ENCODE data around the gene GRIA4. TPM values are rescaled to one million over a fixed set of nuclear protein-coding genes. Genes with fewer than 3 reads are reported as not detected.

Gene GRIA4
- total RNA-seq, 3 donors from 2014 or later (not counting 1 experiment from before 2014, with no cell fraction given), result not detected

DNA sequence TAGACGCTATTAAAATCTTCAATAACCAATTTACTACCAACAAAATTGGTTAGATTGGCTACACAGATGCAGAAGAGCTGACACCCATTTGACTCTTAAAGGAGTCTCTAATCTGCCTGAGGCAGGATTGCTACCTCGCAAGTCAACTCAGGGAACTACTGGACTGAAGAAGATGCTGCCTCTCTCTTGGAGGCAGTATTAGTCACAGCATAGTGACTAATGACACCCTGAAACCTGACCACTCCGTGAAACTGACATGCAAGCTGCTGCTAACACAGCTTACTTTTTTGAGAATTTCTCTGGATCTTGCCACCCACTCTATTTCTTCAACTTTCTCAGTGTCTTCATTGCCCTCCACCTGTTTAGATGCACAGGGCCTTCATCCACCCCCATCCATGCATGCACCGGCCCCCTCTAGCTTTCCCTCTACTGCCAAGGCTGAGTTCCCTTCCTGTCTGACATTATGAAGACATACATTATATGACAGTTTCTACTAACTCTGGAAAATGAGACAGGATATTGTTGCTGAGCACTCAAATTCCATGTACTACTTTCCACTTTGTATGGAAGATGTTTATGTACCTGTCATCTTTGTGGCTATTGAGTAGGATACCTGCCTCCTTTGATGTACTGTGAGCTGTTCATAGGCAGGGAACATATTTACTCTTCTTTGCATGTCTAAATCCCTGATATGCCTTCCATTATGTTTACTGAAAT, 229.0 kb downstream of the GRIA4 start:
- ATAC-seq (no peak), DNase-seq (no peak)
- Mint-ChIP-seq H3K27me3 (ENCODE audit: low read depth in 2 of 2) (no peaks in the 10 kb centered on the region), H3K4me3 (no peak overlapping the region), H3K4me1 (no peaks in the 10 kb centered on the region), H3K9me3 (peaks cover 5 to 10% of the 10 kb centered on the region in 2 donors), H3K36me3 (no peaks in the 10 kb centered on the region), H3K27ac (no peak overlapping the region)
- H3K27ac ChIP-seq (ENCODE audit: low read length), result no peak overlapping the region
- no peak overlapping the region for H3K4me3 ChIP-seq (ENCODE audit: low read length)
- no peaks in the 10 kb centered on the region for H3K4me1 ChIP-seq (ENCODE audit: control insufficient read depth, insufficient read depth, low read length)
- TF ChIP-seq, protein P1, sequence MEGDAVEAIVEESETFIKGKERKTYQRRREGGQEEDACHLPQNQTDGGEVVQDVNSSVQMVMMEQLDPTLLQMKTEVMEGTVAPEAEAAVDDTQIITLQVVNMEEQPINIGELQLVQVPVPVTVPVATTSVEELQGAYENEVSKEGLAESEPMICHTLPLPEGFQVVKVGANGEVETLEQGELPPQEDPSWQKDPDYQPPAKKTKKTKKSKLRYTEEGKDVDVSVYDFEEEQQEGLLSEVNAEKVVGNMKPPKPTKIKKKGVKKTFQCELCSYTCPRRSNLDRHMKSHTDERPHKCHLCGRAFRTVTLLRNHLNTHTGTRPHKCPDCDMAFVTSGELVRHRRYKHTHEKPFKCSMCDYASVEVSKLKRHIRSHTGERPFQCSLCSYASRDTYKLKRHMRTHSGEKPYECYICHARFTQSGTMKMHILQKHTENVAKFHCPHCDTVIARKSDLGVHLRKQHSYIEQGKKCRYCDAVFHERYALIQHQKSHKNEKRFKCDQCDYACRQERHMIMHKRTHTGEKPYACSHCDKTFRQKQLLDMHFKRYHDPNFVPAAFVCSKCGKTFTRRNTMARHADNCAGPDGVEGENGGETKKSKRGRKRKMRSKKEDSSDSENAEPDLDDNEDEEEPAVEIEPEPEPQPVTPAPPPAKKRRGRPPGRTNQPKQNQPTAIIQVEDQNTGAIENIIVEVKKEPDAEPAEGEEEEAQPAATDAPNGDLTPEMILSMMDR (IDR thresholded peaks at IDR 0.05), result no peak
- intact Hi-C loops (cut with micrococcal nuclease), result no loop called here
- H3K36me3 ChIP-seq (ENCODE audit: control insufficient read depth, insufficient read depth, low read length), result no peaks in the 10 kb centered on the region
- 83% methylated on average over 4 of the region's 4 CpGs for WGBS (ENCODE audit: insufficient coverage)
- no peaks in the 10 kb centered on the region for H3K27me3 ChIP-seq (ENCODE audit: control insufficient read depth, insufficient read depth, low read length)
- peaks cover 2% of the 10 kb centered on the region for H3K9me3 ChIP-seq (ENCODE audit: control insufficient read depth, insufficient read depth, low read length)

DNA sequence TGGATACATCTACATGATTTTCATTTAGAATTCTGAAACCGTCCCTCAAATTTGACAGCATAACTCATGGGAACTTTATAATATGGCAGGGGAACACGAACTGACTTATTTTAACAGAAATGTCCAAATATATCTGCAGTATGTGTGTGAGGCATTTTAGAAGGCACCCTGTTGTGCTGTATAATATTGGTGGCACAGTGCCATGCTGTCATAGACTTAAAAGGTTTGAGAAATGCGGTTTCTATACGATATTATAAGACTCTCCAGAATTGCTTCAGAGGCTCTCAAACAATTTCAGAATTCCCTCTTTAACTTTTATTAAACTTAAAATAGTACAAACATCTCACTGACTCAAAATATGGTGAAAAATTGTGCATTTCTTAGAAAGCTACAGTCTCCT, 230.5 kb downstream of the GRIA4 start:
- H3K4me1 Mint-ChIP-seq, result no peaks in the 10 kb centered on the region
- H3K27ac ChIP-seq (ENCODE audit: low read length), result no peak overlapping the region
- H3K4me1 ChIP-seq (ENCODE audit: control insufficient read depth, insufficient read depth, low read length), result no peaks in the 10 kb centered on the region
- H3K4me3 Mint-ChIP-seq, result no peak overlapping the region
- no peaks in the 10 kb centered on the region for H3K27me3 Mint-ChIP-seq (ENCODE audit: low read depth in 2 of 2)
- DNase-seq, result no peak
- H3K9me3 ChIP-seq (ENCODE audit: control insufficient read depth, insufficient read depth, low read length), result peaks cover 2% of the 10 kb centered on the region
- no peak overlapping the region for H3K27ac Mint-ChIP-seq
- peaks cover 5 to 10% of the 10 kb centered on the region in 2 donors for H3K9me3 Mint-ChIP-seq
- no peak overlapping the region for H3K4me3 ChIP-seq (ENCODE audit: low read length)
- no peaks in the 10 kb centered on the region for H3K36me3 ChIP-seq (ENCODE audit: control insufficient read depth, insufficient read depth, low read length)
- ATAC-seq, result no peak
- WGBS (ENCODE audit: insufficient coverage), result 84% methylated on average over 4 of the region's 4 CpGs
- TF ChIP-seq, protein P1 (IDR thresholded peaks at IDR 0.05), result no peak
- intact Hi-C loops (cut with micrococcal nuclease), result no loop called here
- H3K36me3 Mint-ChIP-seq, result no peaks in the 10 kb centered on the region
- H3K27me3 ChIP-seq (ENCODE audit: control insufficient read depth, insufficient read depth, low read length), result no peaks in the 10 kb centered on the region

DNA sequence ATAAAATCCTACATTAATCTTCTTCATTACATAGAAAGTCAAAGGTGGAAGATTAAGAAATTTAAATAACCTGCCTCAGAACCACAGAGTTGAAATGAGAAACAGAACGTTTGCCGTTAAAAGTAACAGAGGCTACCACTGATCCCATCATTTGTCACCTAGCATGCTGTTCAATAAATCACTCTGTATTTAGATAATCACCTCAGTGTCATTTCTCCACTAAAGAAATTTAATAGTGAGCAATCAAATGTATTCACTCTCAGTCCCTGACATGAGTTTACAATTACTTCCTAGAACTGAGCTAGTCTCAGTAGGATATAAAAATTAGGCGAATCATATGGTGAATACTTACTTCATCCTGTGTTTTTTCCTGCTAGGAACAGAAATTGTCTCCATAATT, 242.5 kb downstream of the GRIA4 start:
- Mint-ChIP-seq H3K9me3 (peaks cover 2 to 7% of the 10 kb centered on the region in 2 donors), H3K27ac (no peak overlapping the region), H3K4me1 (no peaks in the 10 kb centered on the region), H3K36me3 (no peaks in the 10 kb centered on the region), H3K4me3 (no peak overlapping the region), H3K27me3 (ENCODE audit: low read depth in 2 of 2) (peaks cover 0 to 2% of the 10 kb centered on the region in 2 donors)
- no peaks in the 10 kb centered on the region for H3K4me1 ChIP-seq (ENCODE audit: control insufficient read depth, insufficient read depth, low read length)
- intact Hi-C loops (cut with micrococcal nuclease), result no loop called here
- no peaks in the 10 kb centered on the region for H3K27me3 ChIP-seq (ENCODE audit: control insufficient read depth, insufficient read depth, low read length)
- TF ChIP-seq, protein P1 (IDR thresholded peaks at IDR 0.05), result no peak
- no peak overlapping the region for H3K27ac ChIP-seq (ENCODE audit: low read length)
- H3K9me3 ChIP-seq (ENCODE audit: control insufficient read depth, insufficient read depth, low read length), result no peaks in the 10 kb centered on the region
- H3K4me3 ChIP-seq (ENCODE audit: low read length), result no peak overlapping the region
- 89% methylated on average over 2 of the region's 3 CpGs for WGBS (ENCODE audit: insufficient coverage)
- no peak for ATAC-seq
- H3K36me3 ChIP-seq (ENCODE audit: control insufficient read depth, insufficient read depth, low read length), result no peaks in the 10 kb centered on the region
- DNase-seq, result no peak

DNA sequence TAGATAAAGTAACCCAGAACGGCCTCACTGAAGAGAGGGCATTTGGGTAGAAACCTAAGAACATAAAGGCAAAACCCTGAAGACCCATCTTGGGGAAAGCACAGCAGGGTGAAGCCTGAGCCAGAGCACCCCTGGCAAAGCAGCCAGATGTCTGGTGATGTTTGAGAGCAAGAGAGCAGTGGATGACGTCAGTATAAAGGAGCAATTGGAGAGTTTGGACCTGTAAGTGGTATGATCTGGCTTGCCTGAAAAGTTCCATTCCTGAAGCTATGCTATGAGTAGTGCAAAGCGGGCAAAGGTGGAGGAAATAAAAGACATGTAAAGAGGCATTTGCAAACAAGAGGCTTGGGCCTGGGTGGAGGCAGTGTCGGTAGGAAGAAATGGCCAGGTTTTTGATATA, 244.4 kb downstream of the GRIA4 start:
- Mint-ChIP-seq H3K36me3 (no peaks in the 10 kb centered on the region), H3K27me3 (ENCODE audit: low read depth in 2 of 2) (peaks cover 0 to 2% of the 10 kb centered on the region in 2 donors), H3K4me3 (no peak overlapping the region), H3K4me1 (no peaks in the 10 kb centered on the region), H3K9me3 (peaks cover 2 to 7% of the 10 kb centered on the region in 2 donors), H3K27ac (no peak overlapping the region)
- Histone ChIP-seq H3K4me1 (ENCODE audit: control insufficient read depth, insufficient read depth, low read length) (no peaks in the 10 kb centered on the region), H3K27ac (ENCODE audit: low read length) (no peak overlapping the region), H3K36me3 (ENCODE audit: control insufficient read depth, insufficient read depth, low read length) (no peaks in the 10 kb centered on the region), H3K9me3 (ENCODE audit: control insufficient read depth, insufficient read depth, low read length) (no peaks in the 10 kb centered on the region), H3K4me3 (ENCODE audit: low read length) (no peak overlapping the region), H3K27me3 (ENCODE audit: control insufficient read depth, insufficient read depth, low read length) (no peaks in the 10 kb centered on the region)
- DNase-seq (no peak), ATAC-seq (no peak)
- TF ChIP-seq, protein P1 (IDR thresholded peaks at IDR 0.05), result no peak
- WGBS (ENCODE audit: insufficient coverage), result 88% methylated on average over 4 of the region's 4 CpGs
- intact Hi-C loops (cut with micrococcal nuclease), result no loop called here
